SK-N-MC (cell line): ENCODE data around the gene FCRLB.

Experiments used
- EZH2 ChIP-seq: fragments of 200-600 bp; sonication (generic); IDR thresholded peaks from one replicate; pipeline ENCODE4 v1.6.1; 2017; ENCODE audit warnings: antibody characterized with exemption
- POLR2AphosphoS5 ChIP-seq: IDR thresholded peaks from 2 replicates; pipeline ENCODE4 v1.6.1; 2012; ENCODE audit warnings: mild to moderate bottlenecking, low read depth, low read length, borderline replicate concordance

DNA sequence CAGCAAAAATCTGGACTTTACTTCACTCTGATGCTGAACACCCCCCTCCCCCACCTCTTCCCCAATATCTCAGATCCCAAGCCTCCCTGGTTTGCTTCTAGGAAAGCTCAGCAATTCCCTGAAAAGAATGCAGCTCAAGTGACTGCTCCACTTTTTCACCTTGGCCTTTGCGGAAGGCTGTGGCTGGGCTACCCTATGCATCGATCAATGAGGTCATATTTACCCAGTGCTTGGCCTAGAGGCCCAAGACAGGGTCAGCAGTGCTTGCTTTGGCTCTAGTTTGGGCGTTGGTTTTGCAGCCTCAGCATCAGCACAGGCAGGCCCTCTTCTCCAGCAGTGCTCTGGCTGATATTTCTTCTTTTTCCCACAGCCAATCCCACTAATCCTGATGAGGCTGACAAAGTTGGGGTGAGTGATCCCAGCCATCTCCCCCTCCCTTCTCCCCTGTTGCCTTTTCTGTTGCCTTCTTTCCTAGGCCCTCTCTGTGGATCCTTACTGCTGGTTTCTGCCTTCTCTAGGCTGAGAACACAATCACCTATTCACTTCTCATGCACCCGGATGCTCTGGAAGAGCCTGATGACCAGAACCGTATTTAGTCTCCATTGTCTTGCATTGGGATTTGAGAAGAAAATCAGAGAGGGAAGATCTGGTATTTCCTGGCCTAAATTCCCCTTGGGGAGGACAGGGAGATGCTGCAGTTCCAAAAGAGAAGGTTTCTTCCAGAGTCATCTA is 44.2 kb upstream of the FCRLB start:
- TF ChIP-seq POLR2AphosphoS5: no peak
- TF ChIP-seq EZH2: no peak
